H1 (cell line): ENCODE data around the gene RNF208. TPM values are rescaled to one million over a fixed set of nuclear protein-coding genes. Genes with fewer than 3 reads are reported as not detected.
A peak's percentile ranks its signal among the peaks of the same experiment; 100 is the strongest.

Experiments used
- CTCF ChIA-PET: fragments of 300-600 bp; sonication (Branson Sonifier 250); formaldehyde crosslinking; loops from one replicate; lab custom pipeline; 2021; ENCODE audit not compliant: partially characterized antibody; lab: Charles Lee
- POLR2A ChIA-PET: fragments of 300-600 bp; sonication (Branson Sonifier 250); formaldehyde crosslinking; loops from one replicate; lab custom pipeline; 2021; ENCODE audit warnings: inconsistent platforms; ENCODE audit not compliant: partially characterized antibody; lab: Charles Lee
- DNase-seq, 2 experiments: peaks; one replicate each; pipeline versions ENCODE4 v3.0.0 to v3.0.0-alpha.2; 2010 to 2022; ENCODE audit warnings: low spot score in 2 of 2, low read depth in 1 of 2, mixed read lengths in 1 of 2
- FAIRE-seq: peaks from 2 replicates; lab custom pipeline; 2011; peaks lifted over from hg19 to GRCh38; lab: Jason Lieb, UNC
- H2AFZ ChIP-seq: 2 replicates; pipeline ENCODE4 v1.8.1; 2012; ENCODE audit warnings: low read length, inconsistent platforms
- H2AK5ac ChIP-seq: 2 replicates; pipeline ENCODE4 v1.6.1; 2013; ENCODE audit warnings: low read depth, low read length
- H2BK120ac ChIP-seq: replicated peaks from 2 replicates; pipeline ENCODE3; 2013; ENCODE audit warnings: low read depth, low read length, inconsistent platforms
- H2BK12ac ChIP-seq: 2 replicates; pipeline ENCODE4 v1.6.1; 2013; ENCODE audit warnings: low read depth, low read length
- H2BK15ac ChIP-seq: 2 replicates; pipeline ENCODE4 v1.6.1; 2013; ENCODE audit warnings: low read length
- H2BK20ac ChIP-seq: 2 replicates; pipeline ENCODE4 v1.6.1; 2013; ENCODE audit warnings: low read length
- H2BK5ac ChIP-seq: 2 replicates; pipeline ENCODE4 v1.6.1; 2013; ENCODE audit warnings: low read depth, low read length
- H3K14ac ChIP-seq: 2 replicates; pipeline ENCODE4 v1.6.1; 2013; ENCODE audit warnings: inconsistent platforms; ENCODE audit not compliant: insufficient read length
- H3K18ac ChIP-seq: 2 replicates; pipeline ENCODE4 v1.6.1; 2013; ENCODE audit warnings: low read length; ENCODE audit errors: extremely low read depth
- H3K23ac ChIP-seq: 2 replicates; pipeline ENCODE4 v1.6.1; 2013; ENCODE audit warnings: inconsistent platforms; ENCODE audit not compliant: insufficient read length
- H3K23me2 ChIP-seq: 2 replicates; pipeline ENCODE4 v1.6.1; 2013; ENCODE audit warnings: low read depth, low read length
- H3K27ac ChIP-seq: 2 replicates; pipeline ENCODE4 v1.6.1; 2011; ENCODE audit warnings: low read depth, low read length, inconsistent platforms
- H3K27me3 ChIP-seq, 4 experiments: replicated peaks in 1 of 4; 1 replicate in 1 of 4; 2 replicates in 3 of 4; pipeline versions ENCODE4 v1.6.1 to v1.8.1; 2011 to 2013; ENCODE audit warnings: low read length in 3 of 4, mild to moderate bottlenecking in 3 of 4, inconsistent platforms in 2 of 4, mixed read lengths in 2 of 4, moderate library complexity in 1 of 4; ENCODE audit not compliant: control insufficient read depth in 3 of 4, insufficient read depth in 3 of 4; ENCODE audit errors: extremely low read depth in 1 of 4
- H3K36me3 ChIP-seq, 4 experiments: 2 replicates each; pipeline versions ENCODE4 v1.6.1 to v1.8.1; 2011 to 2013; ENCODE audit warnings: mild to moderate bottlenecking in 4 of 4, low read length in 3 of 4, moderate library complexity in 2 of 4, control low read depth in 1 of 4, inconsistent platforms in 1 of 4; ENCODE audit not compliant: insufficient read depth in 4 of 4, control insufficient read depth in 2 of 4
- H3K4ac ChIP-seq: replicated peaks from 2 replicates; pipeline ENCODE3; 2013; ENCODE audit warnings: low read length, low read depth, mixed read lengths, inconsistent platforms; ENCODE audit not compliant: insufficient read length
- H3K4me1 ChIP-seq, 4 experiments: replicated peaks in 1 of 4; 1 replicate in 1 of 4; 2 replicates in 3 of 4; pipeline versions ENCODE4 v1.6.1 to v1.8.1; 2011 to 2013; ENCODE audit warnings: low read length in 3 of 4, inconsistent platforms in 2 of 4, mixed read lengths in 1 of 4; ENCODE audit not compliant: insufficient read depth in 4 of 4, control insufficient read depth in 3 of 4
- H3K4me2 ChIP-seq, 2 experiments: 2 replicates each; pipeline versions ENCODE4 v1.6.1 to v1.8.1; 2011 to 2013; ENCODE audit warnings: low read depth in 2 of 2, low read length in 2 of 2, control low read depth in 1 of 2, inconsistent platforms in 1 of 2, mild to moderate bottlenecking in 1 of 2; ENCODE audit not compliant: insufficient read depth in 1 of 2
- H3K4me3 ChIP-seq, 4 experiments: fragments of 200-600, 300-600 bp in 1 of 4; sonication (generic), shearing (Covaris generic), sonication (Bioruptor Twin) in 1 of 4; 2 replicates each; pipeline versions ENCODE4 v1.5.1 to v1.8.1; 2011 to 2016; ENCODE audit warnings: low read length in 4 of 4, low read depth in 3 of 4, control low read depth in 2 of 4, inconsistent platforms in 2 of 4, mild to moderate bottlenecking in 2 of 4, mixed read lengths in 1 of 4, moderate library complexity in 1 of 4; ENCODE audit not compliant: insufficient read depth in 2 of 4; ENCODE audit errors: extremely low read depth in 1 of 4
- H3K56ac ChIP-seq: replicated peaks from 2 replicates; pipeline ENCODE3; 2013; ENCODE audit warnings: low read depth, mild to moderate bottlenecking, mixed read lengths, low read length, inconsistent platforms; ENCODE audit not compliant: insufficient read length
- H3K79me1 ChIP-seq: 2 replicates; pipeline ENCODE4 v1.6.1; 2013; ENCODE audit warnings: low read depth, low read length, control low read depth
- H3K79me2 ChIP-seq, 2 experiments: 2 replicates each; pipeline versions ENCODE4 v1.6.1 to v1.8.1; 2012 to 2013; ENCODE audit warnings: low read length in 2 of 2, mild to moderate bottlenecking in 2 of 2, inconsistent platforms in 1 of 2; ENCODE audit not compliant: insufficient read depth in 2 of 2, control insufficient read depth in 1 of 2
- H3K9ac ChIP-seq, 4 experiments: replicated peaks in 1 of 4; 1 replicate in 1 of 4; 2 replicates in 3 of 4; pipeline versions ENCODE4 v1.6.1 to v1.8.1; 2011 to 2013; ENCODE audit warnings: low read depth in 3 of 4, low read length in 3 of 4, control low read depth in 2 of 4, mild to moderate bottlenecking in 2 of 4, moderate library complexity in 2 of 4, inconsistent platforms in 1 of 4; ENCODE audit errors: extremely low read depth in 1 of 4
- H3K9me3 ChIP-seq, 2 experiments: 2 replicates each; pipeline versions ENCODE4 v1.6.1 to v1.8.1; 2012 to 2013; ENCODE audit warnings: mild to moderate bottlenecking in 2 of 2, moderate library complexity in 2 of 2, control low read depth in 1 of 2, inconsistent platforms in 1 of 2, low read depth in 1 of 2, low read length in 1 of 2, mixed read lengths in 1 of 2; ENCODE audit not compliant: insufficient read depth in 2 of 2
- H4K20me1 ChIP-seq, 2 experiments: replicated peaks in 1 of 2; 2 replicates each; pipeline versions ENCODE3 to v1.8.1; 2011 to 2013; ENCODE audit warnings: inconsistent platforms in 2 of 2, low read length in 2 of 2, mild to moderate bottlenecking in 1 of 2; ENCODE audit not compliant: insufficient read depth in 2 of 2, control insufficient read depth in 1 of 2
- H4K5ac ChIP-seq: 2 replicates; pipeline ENCODE4 v1.6.1; 2013; ENCODE audit warnings: low read length, low read depth, mixed read lengths, inconsistent platforms; ENCODE audit not compliant: insufficient read length
- H4K8ac ChIP-seq: 2 replicates; pipeline ENCODE4 v1.8.0; 2013; ENCODE audit warnings: mild to moderate bottlenecking, moderate library complexity, low read length, inconsistent platforms; ENCODE audit not compliant: insufficient read depth; ENCODE audit errors: extremely low read depth
- H4K91ac ChIP-seq: replicated peaks from 2 replicates; pipeline ENCODE3; 2013; ENCODE audit warnings: low read length, mixed read lengths, inconsistent platforms; ENCODE audit not compliant: insufficient read length
- KDM4A ChIP-seq: IDR thresholded peaks from one replicate; pipeline ENCODE4 v1.7.1; 2012; ENCODE audit warnings: low read depth, mild to moderate bottlenecking, moderate library complexity, low read length, inconsistent platforms; ENCODE audit not compliant: severe bottlenecking
- SAP30 ChIP-seq: fragments of 300-600 bp; sonication (generic); IDR thresholded peaks from 2 replicates; pipeline ENCODE4 v1.7.1; 2012; ENCODE audit warnings: low read length, moderate library complexity, mild to moderate bottlenecking, inconsistent platforms; ENCODE audit not compliant: insufficient read depth, insufficient replicate concordance
- WGBS, 2 experiments: shearing (Covaris generic) in 1 of 2; methylation state at CpG; one replicate each; pipeline versions ENCODE4 v1.1.6 to v1.1.7; 2013 to 2015; ENCODE audit warnings: low lambda C conversion rate in 2 of 2, mixed read lengths in 2 of 2, inconsistent platforms in 1 of 2, low coverage in 1 of 2, missing lambda C conversion rate in 1 of 2; ENCODE audit not compliant: insufficient replicate concordance in 2 of 2, insufficient coverage in 1 of 2, insufficient read length in 1 of 2; ENCODE audit errors: extremely low coverage in 1 of 2, missing lambda C conversion rate in 1 of 2; 5-methylcytosine and 5-hydroxymethylcytosine counted together
- long read RNA-seq, 2 experiments: library from RNA in 1 of 2; library from capped mRNA in 1 of 2; stranded (forward); transcript quantifications; one replicate each; pipeline ENCODE4 v2.0.0, GENCODE V29; 2021; ENCODE audit warnings: inconsistent platforms in 1 of 2
- polyA minus RNA-seq, 3 experiments: library from RNA; depleted of rRNA, polyadenylated mRNA; stranded (reverse); fragments of >200 nt; gene quantifications; 1 replicate in 2 of 3; 2 replicates in 1 of 3; pipeline ENCODE4 v1.2.3, GENCODE V29; 2011
- polyA plus RNA-seq, 7 experiments: library from polyadenylated mRNA; depleted of rRNA in 3 of 7; stranded (reverse) in 5 of 7; unstranded in 2 of 7; fragments of >200 nt in 5 of 7; fragments of 200-250 nt in 2 of 7; gene quantifications; 1 replicate in 5 of 7; 2 replicates in 1 of 7; 4 replicates in 1 of 7; pipeline versions ENCODE4 v1.2.1 to v1.2.3, GENCODE V29; 2011 to 2013; ENCODE audit warnings: missing spikeins in 2 of 7, mixed read lengths in 2 of 7
- total RNA-seq: library from RNA; stranded (reverse); fragmentation: NEBNext Ultra II Directional; extraction: Animal tissue kit (Norgen Biotek cat#: 25700); gene quantifications from 2 replicates; pipeline ENCODE4 v1.2.1, GENCODE V29; 2021
- TF ChIP-seq, protein P1 (sequence below): IDR thresholded peaks from 2 replicates; pipeline ENCODE4 v1.6.1; 2012; ENCODE audit warnings: inconsistent platforms

The RNF208 gene, protein sequence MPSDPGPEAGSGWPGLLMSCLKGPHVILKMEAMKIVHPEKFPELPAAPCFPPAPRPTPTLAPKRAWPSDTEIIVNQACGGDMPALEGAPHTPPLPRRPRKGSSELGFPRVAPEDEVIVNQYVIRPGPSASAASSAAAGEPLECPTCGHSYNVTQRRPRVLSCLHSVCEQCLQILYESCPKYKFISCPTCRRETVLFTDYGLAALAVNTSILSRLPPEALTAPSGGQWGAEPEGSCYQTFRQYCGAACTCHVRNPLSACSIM
- total RNA-seq = 7.7 and 8.9 TPM in 2 replicates
- polyA plus RNA-seq (2011; rRNA removed) = 2.7 and 4.8 TPM in 2 replicates
- 0.97 TPM for polyA plus RNA-seq (2011; cell fraction: cytosol; rRNA removed)
- polyA plus RNA-seq (2011; cell fraction: nucleus; rRNA removed) = 6.6 TPM
- 3.9 to 11.3 TPM (median 9.7 TPM) in 4 replicates for polyA plus RNA-seq (2012, experiment 1 of 2)
- polyA plus RNA-seq (2012, experiment 2 of 2) = 7.4 TPM
- polyA plus RNA-seq (2013, experiment 1 of 2) = 9.7 TPM
- 9.6 TPM for polyA plus RNA-seq (2013, experiment 2 of 2)
- 0.22 and 0.49 TPM in 2 replicates for polyA minus RNA-seq (2011; rRNA and poly(A)+ RNA removed)
- 6.2 TPM for polyA minus RNA-seq (2011; cell fraction: cytosol; rRNA and poly(A)+ RNA removed)
- 1.8 TPM for polyA minus RNA-seq (2011; cell fraction: nucleus; rRNA and poly(A)+ RNA removed)
- long read RNA-seq, experiment 1, transcript RNF208-201 (1 exons, 1,077 nt) = major isoform, 13 of 18 reads
- long read RNA-seq, experiment 1, partial matches to known transcripts = 0 of 18 reads
- long read RNA-seq, experiment 1, other reads (novel, unspliced or antisense) = 5 of 18 reads
- long read RNA-seq, experiment 2 = 0 reads

DNA sequence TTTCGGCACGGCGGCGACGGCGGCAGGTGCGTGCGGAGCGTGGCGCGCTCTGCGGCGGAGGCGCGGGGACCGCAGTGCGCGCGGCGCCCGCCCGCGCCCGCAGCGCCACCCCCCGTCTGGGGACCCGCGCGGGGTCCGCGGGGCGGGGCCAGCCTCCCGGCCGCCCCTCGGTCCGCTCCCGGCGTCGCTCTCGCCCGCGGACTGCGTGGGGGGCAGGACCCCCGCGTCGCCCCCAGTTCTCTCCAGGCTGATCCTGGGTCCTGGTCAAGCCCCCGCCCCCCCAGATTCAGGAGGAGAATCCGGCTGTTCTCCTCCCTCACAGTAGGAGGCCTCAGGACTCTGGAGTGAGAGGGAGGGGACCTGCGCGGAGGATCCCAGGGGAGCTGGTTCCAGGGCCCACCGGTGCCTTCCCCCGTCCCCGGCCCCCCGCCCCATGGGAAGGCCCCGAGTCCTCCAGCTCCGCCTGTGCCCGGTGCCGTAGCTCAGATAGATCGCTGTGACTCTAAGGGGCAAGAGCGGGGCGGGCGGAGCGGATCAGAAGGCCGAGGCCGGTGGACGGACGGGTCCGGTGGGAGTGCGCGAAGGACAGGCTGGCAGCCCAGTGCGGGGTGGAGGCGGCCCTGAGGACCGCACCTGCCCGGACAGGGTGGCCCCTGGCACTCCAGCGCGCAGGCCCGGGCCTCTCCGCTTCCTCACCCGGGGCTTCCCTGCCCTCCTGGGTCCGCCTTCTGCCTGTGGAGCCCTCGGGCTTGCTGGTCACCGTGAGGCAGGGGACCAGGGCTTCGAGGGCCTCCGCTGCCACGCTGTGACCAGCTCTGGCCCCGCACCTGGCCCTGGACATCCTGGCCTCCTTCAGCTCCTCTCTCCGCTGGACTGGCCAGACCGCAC, at the start of gene RNF208:
Gene RNF208, minus strand, starts transcription at position 51 of the 888 bp plus-strand sequence. CDS start 1,028 bp downstream, outside the sequence.
- H2BK120ac ChIP-seq = no peak within 1 kb of the TSS
- H2BK12ac ChIP-seq = no peak within 1 kb of the TSS
- peak within 1 kb of the TSS; percentile 87 for H3K18ac ChIP-seq
- no peak within 1 kb of the TSS for H2BK20ac ChIP-seq
- POLR2A ChIA-PET = interaction anchor here (0.6 to 69.9 kb wide), 13 partner anchors 9 to 93 kb away, joined by 3 to 1462 read pairs (median 3); partner anchors contain the start of genes ANAPC2, NDOR1, NELFB and SSNA1
- H3K79me2 ChIP-seq = no peaks in the 10 kb centered on the region
- peak within 1 kb of the TSS; percentile 49; the same call in 1 of the 2 replicates for H2BK5ac ChIP-seq
- peak within 1 kb of the TSS in 1 of 4 experiments; percentile 54; a peak in 2 of 7 replicates for H3K9ac ChIP-seq
- WGBS, 2 experiments = 16% methylated on average over 27 of the region's 88 CpGs; no CpG with 5 or more reads in 1 of the 2 experiments
- no peaks in the 10 kb centered on the region for H3K9me3 ChIP-seq
- H3K56ac ChIP-seq = no peak within 1 kb of the TSS
- no peak within 1 kb of the TSS for H3K4ac ChIP-seq
- peaks cover 18% of the 10 kb centered on the region; the same call in 1 of the 2 replicates for H3K23me2 ChIP-seq
- no peak within 1 kb of the TSS for H3K23ac ChIP-seq
- H3K36me3 ChIP-seq = no peaks in the 10 kb centered on the region; a peak in 1 of 8 replicates
- TF ChIP-seq, protein P1, sequence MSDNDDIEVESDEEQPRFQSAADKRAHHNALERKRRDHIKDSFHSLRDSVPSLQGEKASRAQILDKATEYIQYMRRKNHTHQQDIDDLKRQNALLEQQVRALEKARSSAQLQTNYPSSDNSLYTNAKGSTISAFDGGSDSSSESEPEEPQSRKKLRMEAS = 0 out of 2 replicates have a peak, but pooled peaks have one; percentile 40
- TF ChIP-seq SAP30 (no peak), KDM4A (peak; percentile 79)
- TF ChIP-seq, all 59 proteins: peak for 2
- no peak within 1 kb of the TSS for H2AFZ ChIP-seq
- H3K4me3 ChIP-seq = peak within 1 kb of the TSS; percentile 42 to 92 (median 76)
- H3K27me3 ChIP-seq = no peaks in the 10 kb centered on the region; a peak in 2 of 7 replicates
- peak within 1 kb of the TSS; percentile 26; the same call in 1 of the 2 replicates for H2AK5ac ChIP-seq
- CTCF ChIA-PET = interaction anchor here (0.9 to 20.2 kb wide), 11 partner anchors 9 to 390 kb away, joined by 3 to 204 read pairs (median 5); partner anchors contain the start of genes ANAPC2, SSNA1, TPRN and TUBB4B
- peak within 1 kb of the TSS; percentile 73 for H4K91ac ChIP-seq
- H3K4me2 ChIP-seq = peak within 1 kb of the TSS; percentile 77 to 95
- FAIRE-seq = no peak
- peak within 1 kb of the TSS; percentile 77 for H4K5ac ChIP-seq
- peaks cover 0 to 6% of the 10 kb centered on the region in 2 experiments for H4K20me1 ChIP-seq
- H4K8ac ChIP-seq = no peak within 1 kb of the TSS; the same call in 1 of the 2 replicates
- DNase-seq = no peak
- peaks cover 0 to 19% (median 10%) of the 10 kb centered on the region in 4 experiments; a peak in 5 of 7 replicates for H3K4me1 ChIP-seq
- no peak within 1 kb of the TSS for H3K14ac ChIP-seq
- H3K27ac ChIP-seq = no peak within 1 kb of the TSS
- H3K79me1 ChIP-seq = no peaks in the 10 kb centered on the region
- 0 out of 2 replicates have a peak within 1 kb of the TSS, but pooled peaks have one; percentile 61 for H2BK15ac ChIP-seq
